GM12864 (cell line): Measurements from ENCODE around the gene DDX1.

ENCODE experiments used
- DNase-seq: peaks from one replicate; pipeline ENCODE4 v3.0.0-alpha.2; 2011; ENCODE audit warnings: low read depth
- H3K4me3 ChIP-seq: 2 replicates; pipeline ENCODE4 v1.5.1; 2011; ENCODE audit warnings: mild to moderate bottlenecking, low read depth, low read length, control low read depth
- TF ChIP-seq, protein P1 (sequence below): IDR thresholded peaks from 2 replicates; pipeline ENCODE4 v1.5.1; 2011; ENCODE audit warnings: low read depth, mild to moderate bottlenecking, moderate library complexity, low read length, control low read depth, inconsistent platforms; ENCODE audit errors: missing control alignments

The DDX1 gene

GRCh38 chr2:15548974-15549373 lies 42.7 kb upstream of the DDX1 start:
- TF ChIP-seq, protein P1, sequence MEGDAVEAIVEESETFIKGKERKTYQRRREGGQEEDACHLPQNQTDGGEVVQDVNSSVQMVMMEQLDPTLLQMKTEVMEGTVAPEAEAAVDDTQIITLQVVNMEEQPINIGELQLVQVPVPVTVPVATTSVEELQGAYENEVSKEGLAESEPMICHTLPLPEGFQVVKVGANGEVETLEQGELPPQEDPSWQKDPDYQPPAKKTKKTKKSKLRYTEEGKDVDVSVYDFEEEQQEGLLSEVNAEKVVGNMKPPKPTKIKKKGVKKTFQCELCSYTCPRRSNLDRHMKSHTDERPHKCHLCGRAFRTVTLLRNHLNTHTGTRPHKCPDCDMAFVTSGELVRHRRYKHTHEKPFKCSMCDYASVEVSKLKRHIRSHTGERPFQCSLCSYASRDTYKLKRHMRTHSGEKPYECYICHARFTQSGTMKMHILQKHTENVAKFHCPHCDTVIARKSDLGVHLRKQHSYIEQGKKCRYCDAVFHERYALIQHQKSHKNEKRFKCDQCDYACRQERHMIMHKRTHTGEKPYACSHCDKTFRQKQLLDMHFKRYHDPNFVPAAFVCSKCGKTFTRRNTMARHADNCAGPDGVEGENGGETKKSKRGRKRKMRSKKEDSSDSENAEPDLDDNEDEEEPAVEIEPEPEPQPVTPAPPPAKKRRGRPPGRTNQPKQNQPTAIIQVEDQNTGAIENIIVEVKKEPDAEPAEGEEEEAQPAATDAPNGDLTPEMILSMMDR: no peak
- DNase-seq: no peak
- H3K4me3 ChIP-seq: no peak overlapping the region

GRCh38 chr2:15553519-15553918 lies 38.1 kb upstream of the DDX1 start:
- TF ChIP-seq, protein P1: no peak
- H3K4me3 ChIP-seq: no peak overlapping the region
- DNase-seq: no peak

GRCh38 chr2:15553951-15554350 lies 37.7 kb upstream of the DDX1 start:
- H3K4me3 ChIP-seq: no peak overlapping the region
- no peak for DNase-seq
- TF ChIP-seq, protein P1: no peak

DNA sequence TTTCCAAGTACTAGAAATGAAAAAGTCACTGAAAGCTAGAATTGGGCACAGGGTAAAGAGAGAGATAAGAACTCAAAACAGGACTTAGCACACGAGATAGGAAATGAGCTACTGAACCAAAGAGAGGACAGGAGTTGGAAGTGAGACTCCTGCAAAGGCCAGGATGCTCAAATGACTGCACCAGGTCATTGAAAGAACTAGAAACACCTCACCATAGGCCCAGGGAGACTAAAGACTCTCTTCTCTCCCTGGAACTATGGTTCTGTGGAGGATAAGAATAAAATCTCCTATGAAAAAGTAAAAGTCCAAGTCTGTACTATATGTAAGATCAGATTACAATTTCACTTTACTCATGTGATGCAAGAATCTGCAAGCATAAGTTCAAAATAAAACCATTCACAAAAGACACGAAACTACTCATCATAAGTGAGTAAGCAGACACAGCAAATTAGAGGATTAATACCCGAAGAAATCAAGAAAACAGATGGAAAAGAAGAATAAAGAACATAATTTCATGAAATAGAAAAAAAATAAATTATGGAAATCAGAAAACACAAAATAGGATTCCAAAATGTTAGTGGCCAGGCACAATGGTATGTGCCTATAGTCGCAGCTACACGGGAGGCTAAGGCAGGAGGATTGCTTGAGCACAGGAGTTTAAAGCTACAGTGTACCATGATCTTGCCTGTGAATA lies 37.0 kb upstream of the DDX1 start:
- no peak overlapping the region for H3K4me3 ChIP-seq
- no peak for DNase-seq
- TF ChIP-seq, protein P1: no peak

DNA sequence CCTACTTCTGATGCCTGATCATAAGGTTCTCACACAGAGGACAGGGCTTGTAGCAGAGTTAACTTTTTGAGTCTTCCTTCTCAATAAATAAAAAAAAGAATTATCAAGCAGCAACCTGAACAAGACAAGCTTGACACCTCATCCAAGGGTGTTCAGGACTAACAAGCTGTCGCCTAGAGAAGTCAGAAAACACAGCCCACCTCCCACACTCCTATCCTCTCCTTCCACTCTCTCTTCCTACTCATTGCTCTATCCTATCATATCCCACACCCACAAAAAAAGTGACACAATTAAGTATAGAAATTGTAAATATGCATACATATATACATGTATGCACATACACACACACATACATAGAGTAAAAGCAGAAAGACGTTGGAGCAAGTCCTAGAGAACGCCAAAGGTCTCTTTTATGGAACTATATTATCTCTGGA lies 35.9 kb upstream of the DDX1 start:
- TF ChIP-seq, protein P1: no peak
- H3K4me3 ChIP-seq: no peak overlapping the region
- DNase-seq: no peak

DNA sequence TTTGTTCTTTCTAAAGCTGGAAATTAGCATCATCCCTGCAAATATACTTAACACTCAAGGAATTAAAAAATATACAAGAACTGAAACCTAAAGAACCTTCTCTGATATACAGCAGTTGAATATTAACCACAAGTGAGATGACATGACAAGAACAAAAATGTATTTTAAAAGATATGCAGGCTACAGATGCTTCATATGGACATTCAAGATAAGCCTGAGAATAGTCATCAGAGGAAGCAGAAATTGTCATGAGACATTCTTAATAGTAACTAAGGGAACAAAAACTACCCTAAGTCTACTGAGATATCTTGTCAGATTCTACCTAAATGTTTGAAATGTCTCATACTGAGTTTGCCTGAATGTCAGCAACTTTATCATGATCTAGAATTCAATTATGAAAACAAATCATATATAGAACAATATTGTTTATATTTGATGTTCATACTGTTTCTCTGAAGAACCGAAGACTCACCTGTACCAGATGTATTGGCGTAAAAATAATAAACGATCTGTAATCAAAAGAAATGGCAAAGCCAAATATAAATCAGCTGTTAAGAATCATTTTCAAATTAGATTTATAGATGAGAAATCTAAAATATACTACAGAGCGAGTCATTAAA lies 35.2 kb upstream of the DDX1 start:
- TF ChIP-seq, protein P1: no peak
- DNase-seq: no peak
- H3K4me3 ChIP-seq: no peak overlapping the region

DNA sequence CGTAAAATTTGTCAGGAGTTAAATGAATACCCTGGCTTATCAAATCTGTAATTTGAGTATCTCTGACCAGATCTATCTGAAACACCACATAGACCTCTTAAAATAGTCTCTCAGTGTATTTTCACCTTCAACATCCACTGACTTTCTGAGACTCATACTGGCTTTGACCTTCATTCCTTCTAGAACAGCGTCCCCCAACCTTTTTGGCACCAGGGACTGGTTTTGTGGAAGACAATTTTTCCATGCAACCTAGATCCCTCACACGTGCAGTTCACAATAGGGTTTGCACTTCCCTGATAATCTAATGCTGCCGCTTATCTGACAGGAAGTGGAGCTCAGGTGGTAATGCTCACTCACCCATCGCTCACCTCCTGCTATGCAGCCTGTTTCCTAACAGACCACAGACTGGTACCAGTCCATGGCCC lies 33.8 kb upstream of the DDX1 start:
- TF ChIP-seq, protein P1: no peak
- H3K4me3 ChIP-seq: no peak overlapping the region
- no peak for DNase-seq
